H1 (cell line): Measurements from ENCODE around the gene RGL1. TPM values are rescaled to one million over a fixed set of nuclear protein-coding genes. Genes with fewer than 3 reads are reported as not detected.

ENCODE experiments used
- CTCF ChIP-seq, 3 experiments: IDR thresholded peaks; 1 replicate in 2 of 3; 2 replicates in 1 of 3; pipeline versions ENCODE4 v1.5.1 to v1.6.1; 2011; ENCODE audit warnings: low read length in 3 of 3, mild to moderate bottlenecking in 3 of 3, inconsistent platforms in 2 of 3, low read depth in 1 of 3, moderate library complexity in 1 of 3; ENCODE audit not compliant: insufficient read depth in 1 of 3; ENCODE audit errors: control extremely low read depth in 1 of 3
- KDM1A ChIP-seq: fragments of 200-600, 300-600 bp; sonication (generic); IDR thresholded peaks from 2 replicates; pipeline ENCODE4 v1.7.1; 2016; ENCODE audit warnings: mild to moderate bottlenecking, low read length, borderline replicate concordance
- RXRA ChIP-seq: IDR thresholded peaks from 2 replicates; pipeline ENCODE4 v1.6.1; 2011; ENCODE audit warnings: low read depth, mild to moderate bottlenecking, low read length, moderate library complexity; ENCODE audit not compliant: insufficient read depth
- SIRT6 ChIP-seq: IDR thresholded peaks from one replicate; pipeline ENCODE4 v1.7.1; 2012; ENCODE audit warnings: low read length, inconsistent platforms
- polyA plus RNA-seq, 7 experiments: library from polyadenylated mRNA; depleted of rRNA in 3 of 7; stranded (reverse) in 5 of 7; unstranded in 2 of 7; fragments of >200 nt in 5 of 7; fragments of 200-250 nt in 2 of 7; gene quantifications; 1 replicate in 5 of 7; 2 replicates in 1 of 7; 4 replicates in 1 of 7; pipeline versions ENCODE4 v1.2.1 to v1.2.3, GENCODE V29; 2011 to 2013; ENCODE audit warnings: missing spikeins in 2 of 7, mixed read lengths in 2 of 7
- total RNA-seq: library from RNA; stranded (reverse); fragmentation: NEBNext Ultra II Directional; extraction: Animal tissue kit (Norgen Biotek cat#: 25700); gene quantifications from 2 replicates; pipeline ENCODE4 v1.2.1, GENCODE V29; 2021
- TF ChIP-seq, protein P1 (sequence below): IDR thresholded peaks from 2 replicates; pipeline ENCODE4 v1.6.1; 2011; ENCODE audit warnings: low read depth, mild to moderate bottlenecking, low read length; ENCODE audit not compliant: insufficient read depth

Gene RGL1
- total and polyA plus RNA-seq, 2 of the 8 experiments (the other 6 are each of a cell fraction or from before 2014, with no cell fraction given), result 0.98 to 2.4 TPM

DNA sequence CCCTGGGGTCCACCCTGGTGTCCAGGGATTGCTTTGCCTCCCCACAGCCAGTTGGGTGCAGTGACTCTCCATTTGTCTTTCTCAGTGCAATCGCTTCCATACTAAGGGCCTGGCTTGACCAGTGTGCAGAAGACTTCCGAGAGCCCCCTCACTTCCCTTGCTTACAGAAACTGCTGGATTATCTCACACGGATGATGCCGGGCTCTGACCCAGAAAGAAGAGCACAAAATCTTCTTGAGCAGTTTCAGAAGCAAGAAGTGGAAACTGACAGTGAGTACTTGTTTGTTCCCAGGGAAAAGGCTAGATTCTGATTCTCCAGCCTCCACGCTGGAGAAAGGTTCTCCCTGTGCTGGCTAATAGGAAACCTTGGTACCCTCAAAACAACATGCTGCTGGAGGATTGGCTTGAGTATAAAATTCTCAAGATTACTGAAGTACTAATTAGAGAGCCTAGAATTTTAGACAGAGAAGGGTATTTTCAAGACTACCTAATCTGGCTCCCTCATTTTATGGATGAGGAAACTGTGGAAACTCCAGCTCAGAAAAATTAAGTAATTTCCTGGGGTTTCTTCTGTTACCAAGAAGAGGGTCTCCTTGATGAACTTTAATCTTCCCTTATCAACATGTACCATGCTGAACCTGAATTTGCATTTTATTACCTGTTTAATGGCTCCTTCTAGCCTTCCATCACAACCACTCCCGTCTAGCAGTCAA, 75.8 kb downstream of the RGL1 start (continued):
- TF ChIP-seq SIRT6 (no peak), KDM1A (no peak), RXRA (no peak), CTCF (IDR thresholded peaks at IDR 0.05; ENCODE audit: control extremely low read depth in 1 of 3, insufficient read depth in 1 of 3, low read depth in 1 of 3, low read length in 3 of 3) (no peak)
- TF ChIP-seq, protein P1, sequence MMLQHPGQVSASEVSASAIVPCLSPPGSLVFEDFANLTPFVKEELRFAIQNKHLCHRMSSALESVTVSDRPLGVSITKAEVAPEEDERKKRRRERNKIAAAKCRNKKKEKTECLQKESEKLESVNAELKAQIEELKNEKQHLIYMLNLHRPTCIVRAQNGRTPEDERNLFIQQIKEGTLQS, result no peak
